ENCODE results near the gene CACNA1H. TPM values are rescaled to one million over a fixed set of nuclear protein-coding genes. Genes with fewer than 3 reads are reported as not detected.
"Not testable (repeated sequence)": the region's sequence is repeated elsewhere in the genome, so short reads cannot be mapped to it uniquely, and the experiment has no call there.

The CACNA1H gene
- total and polyA plus RNA-seq, 5 experiments from 2014 or later, result 0.03 to 2.7 (median 1.8) TPM

DNA sequence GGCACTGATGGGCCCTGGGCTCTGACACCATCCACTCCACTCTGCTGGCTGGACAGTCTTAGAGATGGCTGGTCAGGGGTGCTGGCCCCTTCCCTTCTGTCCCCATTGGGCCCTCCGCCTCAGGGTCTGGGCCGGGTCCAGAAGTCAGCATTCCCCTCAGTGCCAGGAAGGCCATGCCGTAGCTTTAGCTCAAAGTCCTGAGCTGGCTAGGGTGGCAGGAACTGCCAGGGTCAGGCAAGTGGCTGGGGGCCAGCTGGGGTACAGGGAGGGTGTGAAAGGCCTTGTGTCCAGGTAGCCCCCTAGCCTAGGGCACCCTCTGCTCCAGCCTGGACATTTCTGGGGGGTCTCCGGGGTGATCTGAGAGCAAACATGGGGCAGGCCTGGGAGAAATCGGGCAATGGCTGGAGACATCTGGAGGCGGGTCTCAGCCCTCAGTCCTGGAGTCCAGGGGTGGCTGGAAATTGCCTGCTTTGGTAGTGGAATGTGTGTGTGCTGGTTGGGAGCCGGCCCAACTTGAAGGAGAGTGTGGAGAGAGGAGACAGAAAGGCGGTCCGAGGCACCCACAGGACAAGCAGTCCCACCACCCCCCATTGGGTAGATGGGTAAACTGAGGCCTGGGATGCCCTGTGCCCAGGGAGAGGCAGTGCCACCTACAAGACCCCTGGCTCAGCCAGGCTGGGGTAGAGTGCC lies 39.6 kb downstream of the CACNA1H start:
- H3K9me3 Mint-ChIP-seq, result no peaks in the 10 kb centered on the region

DNA sequence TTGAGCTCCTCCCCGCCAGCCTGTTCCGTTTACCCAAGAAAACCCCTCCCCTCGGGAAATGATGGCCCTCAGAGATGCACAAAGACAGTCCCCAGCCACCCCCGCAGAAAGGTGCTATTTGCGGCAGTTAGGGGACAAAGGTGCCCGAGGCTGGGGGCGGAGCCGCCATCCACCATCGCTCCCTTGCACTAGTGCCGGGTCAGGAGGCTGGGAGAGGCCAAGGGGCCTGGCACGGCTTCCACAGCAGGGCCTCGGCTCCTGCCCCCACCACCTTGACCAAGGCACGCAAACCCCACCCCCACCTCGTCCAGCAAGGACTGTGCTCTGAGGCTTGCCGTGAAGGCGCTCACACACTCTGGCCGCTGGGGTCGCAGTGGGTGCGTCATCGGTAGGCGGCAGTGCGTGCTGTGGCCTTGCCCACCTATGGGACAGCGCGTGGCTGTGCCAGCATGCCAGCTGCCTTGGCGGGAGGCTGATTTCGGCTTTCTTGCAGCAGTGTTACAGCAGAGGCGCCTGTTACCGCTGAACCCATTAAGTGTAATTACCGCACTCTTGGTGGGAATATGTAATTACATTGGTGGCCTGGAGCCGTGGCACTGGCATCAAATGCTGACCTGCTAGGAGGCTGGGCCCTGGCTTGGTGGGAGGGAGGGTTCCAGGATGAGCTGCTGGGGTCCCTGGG lies 40.4 kb downstream of the CACNA1H start:
- Mint-ChIP-seq H3K4me3 (no peak overlapping the region), H3K4me1 (peaks cover 0 to 12% (median 0%) of the 10 kb centered on the region in 4 donors), H3K27me3 (peaks cover 0 to 4% (median 0%) of the 10 kb centered on the region in 5 donors), H3K9me3 (no peaks in the 10 kb centered on the region), H3K27ac (no peak overlapping the region), H3K36me3 (no peaks in the 10 kb centered on the region)
- DNase-seq (no peak), ATAC-seq (no peak)
- POLR2A ChIA-PET, result no interaction called here

More for the DNA sequence above, 39.6 kb downstream of the CACNA1H start:
- H3K27ac Mint-ChIP-seq, result no peak overlapping the region
- H3K4me1 Mint-ChIP-seq, result peaks cover 0 to 12% (median 0%) of the 10 kb centered on the region in 4 donors
- H3K27me3 Mint-ChIP-seq, result peaks cover 0 to 8% (median 3%) of the 10 kb centered on the region in 5 donors
- POLR2A ChIA-PET, result no interaction called here
- DNase-seq (no peak), ATAC-seq (no peak)
- no peak overlapping the region for H3K4me3 Mint-ChIP-seq
- H3K36me3 Mint-ChIP-seq, result no peaks in the 10 kb centered on the region

DNA sequence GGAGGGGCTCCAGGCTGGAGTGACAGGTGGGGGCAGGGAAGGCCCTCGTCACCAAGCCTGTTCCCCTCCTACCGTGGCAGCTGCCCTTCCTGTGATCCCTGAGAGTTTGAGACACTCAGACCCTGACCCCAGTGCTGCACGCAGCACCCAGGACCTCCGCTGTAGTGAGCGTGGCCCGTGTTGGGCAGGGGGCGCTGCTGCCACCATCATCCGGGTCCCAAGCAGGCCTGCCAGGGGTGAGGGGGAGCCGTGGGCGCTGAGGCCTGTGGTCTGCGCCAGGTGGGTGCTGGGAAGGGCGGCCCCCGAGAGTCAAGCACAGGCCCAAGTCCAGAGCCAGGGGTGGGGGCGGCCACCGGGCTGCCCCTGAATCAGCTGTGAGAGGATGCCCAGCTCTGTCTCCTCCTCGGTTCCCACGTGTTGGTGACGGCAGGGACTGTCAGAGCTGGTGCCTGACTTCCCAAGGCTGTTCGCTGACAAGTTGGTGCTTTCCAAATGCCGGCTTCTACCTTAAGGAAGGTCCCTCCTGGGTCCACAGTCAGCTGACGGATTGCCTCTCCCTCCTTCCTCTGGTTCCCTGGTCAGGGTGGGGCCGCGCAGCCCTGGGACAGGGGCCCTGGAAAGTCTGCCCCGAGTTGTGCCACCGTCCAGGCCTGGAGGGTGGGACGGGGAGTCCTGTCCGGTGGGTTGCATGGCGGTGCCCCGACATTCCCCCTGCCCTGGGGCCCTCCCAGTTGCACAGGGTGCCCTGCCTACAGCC lies 41.1 kb downstream of the CACNA1H start:
- POLR2A ChIA-PET, result no interaction called here
- Mint-ChIP-seq H3K4me3 (no peak overlapping the region), H3K27ac (no peak overlapping the region), H3K36me3 (no peaks in the 10 kb centered on the region), H3K9me3 (no peaks in the 10 kb centered on the region), H3K4me1 (peaks cover 0 to 12% (median 0%) of the 10 kb centered on the region in 4 donors), H3K27me3 (peaks cover 0 to 1% (median 0%) of the 10 kb centered on the region in 5 donors)
- DNase-seq (no peak), ATAC-seq (no peak)

GRCh38 chr16:1194665-1195392 lies 41.9 kb downstream of the CACNA1H start:
- Mint-ChIP-seq H3K4me3 (no peak overlapping the region), H3K4me1 (peaks cover 0 to 14% (median 2%) of the 10 kb centered on the region in 4 donors), H3K27ac (no peak overlapping the region), H3K27me3 (peaks cover 0 to 1% (median 0%) of the 10 kb centered on the region in 5 donors), H3K36me3 (no peaks in the 10 kb centered on the region), H3K9me3 (no peaks in the 10 kb centered on the region)
- POLR2A ChIA-PET, result no interaction called here
- peak in 6 of 10 donors; percentile 23 to 41 (median 30) for DNase-seq
- ATAC-seq, result peak; percentile 25 to 50

GRCh38 chr16:1195393-1195666 lies 42.4 kb downstream of the CACNA1H start:
- H3K4me1 Mint-ChIP-seq, result peaks cover 0 to 16% (median 2%) of the 10 kb centered on the region in 4 donors
- ATAC-seq, result no peak
- no peak overlapping the region for H3K27ac Mint-ChIP-seq
- no peaks in the 10 kb centered on the region for H3K36me3 Mint-ChIP-seq
- H3K27me3 Mint-ChIP-seq, result peaks cover 0 to 1% (median 0%) of the 10 kb centered on the region in 5 donors
- no peak for DNase-seq
- no peak overlapping the region for H3K4me3 Mint-ChIP-seq
- POLR2A ChIA-PET, result no interaction called here
- no peaks in the 10 kb centered on the region for H3K9me3 Mint-ChIP-seq

- POLR2A ChIA-PET, result interaction anchor here (0.6 kb wide), 1 partner anchor 46 kb away, joined by 3 read pairs; no protein-coding TSS in a partner anchor
- ATAC-seq (no peak), DNase-seq (no peak)
- Mint-ChIP-seq H3K4me3 (no peak overlapping the region), H3K27me3 (peaks cover 0 to 1% (median 0%) of the 10 kb centered on the region in 5 donors), H3K36me3 (no peaks in the 10 kb centered on the region), H3K27ac (peak overlapping the region in 1 of 10 donors; percentile 14), H3K4me1 (peaks cover 0 to 16% (median 2%) of the 10 kb centered on the region in 4 donors), H3K9me3 (no peaks in the 10 kb centered on the region)
Observed at GRCh38 chr16:1196494-1196893, 43.6 kb downstream of the CACNA1H start.

DNA sequence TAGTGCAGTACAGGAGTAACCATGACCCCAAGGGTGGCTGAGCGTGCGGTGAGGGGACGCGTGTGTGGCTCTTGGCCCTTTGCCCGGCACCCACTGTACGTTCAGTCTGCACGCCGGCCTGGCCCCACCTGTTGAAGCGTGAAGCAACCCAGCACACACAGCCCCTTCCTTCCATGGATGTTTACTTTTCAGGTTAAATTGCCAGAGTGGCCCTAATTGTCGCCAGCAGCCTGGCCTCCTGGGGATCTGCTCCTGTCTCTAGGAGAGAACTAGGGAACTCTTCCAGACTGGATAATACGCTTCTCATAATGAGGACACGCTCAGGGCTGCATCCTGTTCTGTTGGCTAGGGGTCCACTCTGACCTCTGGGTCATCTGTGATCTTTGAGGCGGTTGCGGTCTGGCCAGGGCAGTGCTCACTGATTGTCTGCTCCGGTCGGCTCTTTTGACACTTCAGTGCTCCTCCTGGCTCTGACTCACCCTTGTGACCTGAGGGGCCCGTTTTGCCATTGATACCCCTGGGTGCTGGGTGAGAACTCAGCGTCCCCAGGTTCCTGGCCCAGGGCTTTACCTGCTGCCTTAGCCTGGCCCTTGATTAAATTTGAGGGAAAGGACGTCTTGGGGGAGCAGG lies 44.4 kb downstream of the CACNA1H start:
- ATAC-seq (no peak), DNase-seq (no peak)
- POLR2A ChIA-PET, result no interaction called here
- Mint-ChIP-seq H3K9me3 (no peaks in the 10 kb centered on the region), H3K4me1 (peaks cover 0 to 16% (median 2%) of the 10 kb centered on the region in 4 donors), H3K4me3 (no peak overlapping the region), H3K27ac (peak overlapping the region in 1 of 10 donors; percentile 47), H3K36me3 (no peaks in the 10 kb centered on the region), H3K27me3 (peaks cover 0 to 1% (median 0%) of the 10 kb centered on the region in 5 donors)

- no peak for ATAC-seq
- POLR2A ChIA-PET, result no interaction called here
Observed at GRCh38 chr16:1198194-1198593, 45.3 kb downstream of the CACNA1H start.

GRCh38 chr16:1198671-1199346 lies 45.9 kb downstream of the CACNA1H start:
- not testable (repeated sequence) for H3K27me3 Mint-ChIP-seq, H3K9me3 Mint-ChIP-seq, ATAC-seq, H3K4me3 Mint-ChIP-seq, H3K27ac Mint-ChIP-seq, H3K36me3 Mint-ChIP-seq
- DNase-seq, result peak in 1 of 10 donors; percentile 32
- POLR2A ChIA-PET, result interaction anchor here (0.6 kb wide), 1 partner anchor 191 kb away, joined by 4 read pairs; no protein-coding TSS in a partner anchor
- H3K4me1 Mint-ChIP-seq, result peaks cover 0 to 16% (median 2%) of the 10 kb centered on the region in 4 donors

More at GRCh38 chr16:1198194-1198593, 45.3 kb downstream of the CACNA1H start:
- Mint-ChIP-seq H3K36me3 (no peaks in the 10 kb centered on the region), H3K4me1 (peaks cover 0 to 16% (median 2%) of the 10 kb centered on the region in 4 donors), H3K9me3 (no peaks in the 10 kb centered on the region), H3K27me3 (no peaks in the 10 kb centered on the region), H3K27ac (no peak overlapping the region), H3K4me3 (no peak overlapping the region)
- DNase-seq, result no peak

- Mint-ChIP-seq H3K4me1 (peaks cover 0 to 16% (median 2%) of the 10 kb centered on the region in 4 donors), H3K27me3 (no peaks in the 10 kb centered on the region), H3K4me3 (peak overlapping the region in 1 of 10 donors; percentile 56), H3K36me3 (no peaks in the 10 kb centered on the region), H3K9me3 (no peaks in the 10 kb centered on the region), H3K27ac (peak overlapping the region in 1 of 10 donors; percentile 51)
- POLR2A ChIA-PET, result interaction anchor here (0.6 kb wide), 1 partner anchor 191 kb away, joined by 4 read pairs; no protein-coding TSS in a partner anchor
- no peak for DNase-seq
- ATAC-seq, result no peak
Observed at GRCh38 chr16:1199347-1200013, 46.6 kb downstream of the CACNA1H start.

DNA sequence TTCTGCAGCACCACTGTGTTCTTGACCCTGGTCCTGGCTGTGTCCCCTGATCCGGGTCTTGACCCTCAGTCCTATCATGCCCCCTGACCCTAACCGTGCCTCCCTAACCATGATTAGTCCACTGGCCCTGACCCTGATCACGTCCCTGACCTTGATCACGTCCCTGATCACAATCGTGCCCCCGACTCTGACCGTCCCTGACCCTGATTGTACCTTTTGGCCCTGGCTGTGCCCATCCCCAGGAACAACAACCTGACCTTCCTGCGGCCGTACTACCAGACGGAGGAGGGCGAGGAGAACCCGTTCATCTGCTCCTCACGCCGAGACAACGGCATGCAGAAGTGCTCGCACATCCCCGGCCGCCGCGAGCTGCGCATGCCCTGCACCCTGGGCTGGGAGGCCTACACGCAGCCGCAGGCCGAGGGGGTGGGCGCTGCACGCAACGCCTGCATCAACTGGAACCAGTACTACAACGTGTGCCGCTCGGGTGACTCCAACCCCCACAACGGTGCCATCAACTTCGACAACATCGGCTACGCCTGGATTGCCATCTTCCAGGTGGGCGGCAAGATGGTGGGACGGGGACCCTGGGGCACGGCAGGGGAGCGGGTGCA lies 47.2 kb downstream of the CACNA1H start:
- no peaks in the 10 kb centered on the region for H3K9me3 Mint-ChIP-seq
- H3K27me3 Mint-ChIP-seq, result no peaks in the 10 kb centered on the region
- H3K27ac Mint-ChIP-seq, result peak overlapping the region in 1 of 10 donors; percentile 51
- DNase-seq (no peak), ATAC-seq (no peak)
- H3K4me1 Mint-ChIP-seq, result peaks cover 0 to 16% (median 2%) of the 10 kb centered on the region in 4 donors
- no peak overlapping the region for H3K4me3 Mint-ChIP-seq
- no peaks in the 10 kb centered on the region for H3K36me3 Mint-ChIP-seq
- POLR2A ChIA-PET, result no interaction called here

Measured in naive thymus-derived CD8-positive, alpha-beta T cell (primary cell).